ENCODE measurements around the gene NQO2.

DNA sequence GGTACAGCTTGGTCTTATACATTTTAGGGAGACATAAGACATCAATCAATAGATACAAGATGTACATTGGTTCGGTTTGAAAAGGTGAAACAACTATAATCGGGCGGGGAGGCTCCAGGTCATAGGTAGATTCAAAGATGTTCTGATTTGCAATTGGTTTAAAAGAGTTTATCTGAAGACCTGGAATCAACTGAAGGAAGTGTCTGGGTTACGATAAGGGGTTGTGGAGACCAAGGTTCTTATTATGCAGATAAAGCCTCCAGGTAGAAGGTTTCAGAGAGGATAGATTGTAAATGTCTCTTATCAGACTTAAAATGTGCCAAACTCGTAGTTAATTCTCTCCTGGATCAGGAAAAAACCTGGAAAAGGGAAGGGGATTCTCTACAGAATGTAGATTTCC, 22.4 kb upstream of the NQO2 start:
- TF ChIP-seq GATA3 (IDR thresholded peaks at IDR 0.05; ENCODE audit: low read depth, low read length) (no peak), GATA2 (IDR thresholded peaks at IDR 0.05; ENCODE audit: low read depth, low read length) (no peak)

Data from SH-SY5Y (cell line).